WTC11 (cell line): Measurements from ENCODE around the gene SLC9A7.

Experiments used
- ATF2 ChIP-seq: sonication (generic); formaldehyde crosslinking; IDR thresholded peaks from 2 replicates; pipeline ENCODE4 v1.8.1; 2022; ENCODE audit warnings: low read depth, missing genetic modification reagents, borderline replicate concordance
- CTCF ChIP-seq: fragments of 200-600 bp; IDR thresholded peaks from 2 replicates; pipeline ENCODE4 v1.8.0; 2022; ENCODE audit warnings: antibody characterized with exemption
- E2F5 ChIP-seq: sonication (generic); formaldehyde crosslinking; IDR thresholded peaks from 2 replicates; pipeline ENCODE4 v1.8.1; 2022; ENCODE audit warnings: mild to moderate bottlenecking, moderate library complexity, missing genetic modification reagents
- ELF4 ChIP-seq: sonication (generic); formaldehyde crosslinking; IDR thresholded peaks from 2 replicates; pipeline ENCODE4 v1.8.1; 2022; ENCODE audit warnings: low read depth, mild to moderate bottlenecking, moderate library complexity, missing genetic modification reagents
- FOXP4 ChIP-seq: sonication (generic); formaldehyde crosslinking; IDR thresholded peaks from 2 replicates; pipeline ENCODE4 v1.8.0; 2022; ENCODE audit warnings: mild to moderate bottlenecking, missing genetic modification reagents
- MAX ChIP-seq: sonication (generic); formaldehyde crosslinking; IDR thresholded peaks from 2 replicates; pipeline ENCODE4 v1.8.0; 2022; ENCODE audit warnings: mild to moderate bottlenecking, missing genetic modification reagents
- NR1H2 ChIP-seq: sonication (generic); formaldehyde crosslinking; IDR thresholded peaks from 2 replicates; pipeline ENCODE4 v1.9.0; 2021; ENCODE audit warnings: mild to moderate bottlenecking, moderate library complexity, missing genetic modification reagents
- TEAD4 ChIP-seq: sonication (generic); formaldehyde crosslinking; IDR thresholded peaks from 2 replicates; pipeline ENCODE4 v1.8.0; 2022; ENCODE audit warnings: mild to moderate bottlenecking, missing genetic modification reagents
- USF2 ChIP-seq: sonication (generic); formaldehyde crosslinking; IDR thresholded peaks from 2 replicates; pipeline ENCODE4 v1.8.1; 2023; ENCODE audit warnings: mild to moderate bottlenecking, missing genetic modification reagents, moderate library complexity
- ZNF121 ChIP-seq: sonication (generic); formaldehyde crosslinking; IDR thresholded peaks from 2 replicates; pipeline ENCODE4 v1.8.0; 2023; ENCODE audit warnings: missing genetic modification reagents

- no peak for TF ChIP-seq ELF4 (CRISPR knock-in tag)
- TF ChIP-seq CTCF = no peak
- TF ChIP-seq ATF2 (CRISPR knock-in tag) = no peak
- no peak for TF ChIP-seq E2F5 (CRISPR knock-in tag)
- no peak for TF ChIP-seq TEAD4 (CRISPR knock-in tag)
- TF ChIP-seq ZNF121 (CRISPR knock-in tag) = no peak
- no peak for TF ChIP-seq FOXP4 (CRISPR knock-in tag)
- TF ChIP-seq MAX (CRISPR knock-in tag) = no peak
- no peak for TF ChIP-seq NR1H2 (CRISPR knock-in tag)
- no peak for TF ChIP-seq USF2 (CRISPR knock-in tag)
These were observed 34.6 kb upstream of the SLC9A7 start for GRCh38 chrX:46793386-46794143.
